ENCODE measurements around the gene PFKL. TPM values are rescaled to one million over a fixed set of nuclear protein-coding genes. Genes with fewer than 3 reads are reported as not detected.

Gene PFKL
- total RNA-seq, 1 donor from 2014 or later = 129 TPM

GRCh38 chr21:44365967-44366585, 66.2 kb downstream of the PFKL start:
- DNase-seq (ENCODE audit: low spot score) = no peak
- TF ChIP-seq, protein P1, sequence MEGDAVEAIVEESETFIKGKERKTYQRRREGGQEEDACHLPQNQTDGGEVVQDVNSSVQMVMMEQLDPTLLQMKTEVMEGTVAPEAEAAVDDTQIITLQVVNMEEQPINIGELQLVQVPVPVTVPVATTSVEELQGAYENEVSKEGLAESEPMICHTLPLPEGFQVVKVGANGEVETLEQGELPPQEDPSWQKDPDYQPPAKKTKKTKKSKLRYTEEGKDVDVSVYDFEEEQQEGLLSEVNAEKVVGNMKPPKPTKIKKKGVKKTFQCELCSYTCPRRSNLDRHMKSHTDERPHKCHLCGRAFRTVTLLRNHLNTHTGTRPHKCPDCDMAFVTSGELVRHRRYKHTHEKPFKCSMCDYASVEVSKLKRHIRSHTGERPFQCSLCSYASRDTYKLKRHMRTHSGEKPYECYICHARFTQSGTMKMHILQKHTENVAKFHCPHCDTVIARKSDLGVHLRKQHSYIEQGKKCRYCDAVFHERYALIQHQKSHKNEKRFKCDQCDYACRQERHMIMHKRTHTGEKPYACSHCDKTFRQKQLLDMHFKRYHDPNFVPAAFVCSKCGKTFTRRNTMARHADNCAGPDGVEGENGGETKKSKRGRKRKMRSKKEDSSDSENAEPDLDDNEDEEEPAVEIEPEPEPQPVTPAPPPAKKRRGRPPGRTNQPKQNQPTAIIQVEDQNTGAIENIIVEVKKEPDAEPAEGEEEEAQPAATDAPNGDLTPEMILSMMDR (IDR thresholded peaks at IDR 0.05) = no peak
- Mint-ChIP-seq H3K4me3 (ENCODE audit: unreplicated experiment) (no peak overlapping the region), H3K27ac (ENCODE audit: unreplicated experiment) (no peak overlapping the region), H3K36me3 (ENCODE audit: low read depth) (no peaks in the 10 kb centered on the region), H3K4me1 (ENCODE audit: low read depth) (peaks cover 9% of the 10 kb centered on the region), H3K27me3 (ENCODE audit: low read depth) (peaks cover 1% of the 10 kb centered on the region), H3K9me3 (ENCODE audit: low read depth) (peaks cover 10% of the 10 kb centered on the region)

- Mint-ChIP-seq H3K36me3 (ENCODE audit: low read depth) (no peaks in the 10 kb centered on the region), H3K27me3 (ENCODE audit: low read depth) (peaks cover 3% of the 10 kb centered on the region), H3K4me3 (ENCODE audit: unreplicated experiment) (no peak overlapping the region), H3K4me1 (ENCODE audit: low read depth) (peaks cover 9% of the 10 kb centered on the region), H3K9me3 (ENCODE audit: low read depth) (peaks cover 10% of the 10 kb centered on the region), H3K27ac (ENCODE audit: unreplicated experiment) (no peak overlapping the region)
- TF ChIP-seq, protein P1 (IDR thresholded peaks at IDR 0.05) = no peak
- peak; percentile 86 for DNase-seq (ENCODE audit: low spot score)
These were observed 66.8 kb downstream of the PFKL start for GRCh38 chr21:44366586-44367211.

DNA sequence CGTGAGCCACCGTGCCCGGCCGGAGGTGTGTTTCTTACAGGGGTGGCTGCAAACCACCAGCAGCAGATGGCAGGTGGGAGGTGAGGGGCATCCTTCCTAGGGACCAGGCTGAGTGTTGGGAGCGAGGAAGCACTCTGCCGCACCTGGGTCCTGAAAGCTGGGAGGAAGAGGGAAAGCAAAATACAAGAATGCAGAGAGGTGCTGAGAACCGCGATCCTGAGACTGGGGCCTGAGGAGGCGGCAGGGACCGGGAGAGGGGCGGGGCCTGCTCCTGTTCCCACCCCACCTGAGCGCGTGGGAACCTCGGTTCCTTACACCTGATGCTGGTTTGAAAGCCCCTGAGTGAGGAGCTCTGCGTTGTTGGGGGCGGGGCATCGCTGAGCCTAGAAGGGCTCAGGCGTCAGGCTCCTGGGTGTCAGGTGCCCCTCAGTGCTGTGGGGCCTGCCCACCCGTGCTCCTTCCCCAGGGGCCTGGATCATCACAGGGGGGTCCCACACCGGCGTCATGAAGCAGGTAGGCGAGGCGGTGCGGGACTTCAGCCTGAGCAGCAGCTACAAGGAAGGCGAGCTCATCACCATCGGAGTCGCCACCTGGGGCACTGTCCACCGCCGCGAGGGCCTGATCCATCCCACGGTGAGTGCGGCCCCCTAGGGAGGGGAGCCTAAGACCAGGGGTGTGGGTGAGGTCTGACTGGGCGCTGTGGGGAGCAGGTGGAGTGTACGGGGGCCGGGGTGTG, 69.0 kb downstream of the PFKL start:
- Mint-ChIP-seq H3K36me3 (ENCODE audit: low read depth) (no peaks in the 10 kb centered on the region), H3K4me3 (ENCODE audit: unreplicated experiment) (no peak overlapping the region), H3K4me1 (ENCODE audit: low read depth) (peaks cover 9% of the 10 kb centered on the region), H3K27me3 (ENCODE audit: low read depth) (peaks cover 16% of the 10 kb centered on the region), H3K27ac (ENCODE audit: unreplicated experiment) (no peak overlapping the region), H3K9me3 (ENCODE audit: low read depth) (no peaks in the 10 kb centered on the region)
- TF ChIP-seq, protein P1 (IDR thresholded peaks at IDR 0.05) = no peak
- peak; percentile 90 for DNase-seq (ENCODE audit: low spot score)

GRCh38 chr21:44370027-44370735, 70.3 kb downstream of the PFKL start:
- Mint-ChIP-seq H3K27ac (ENCODE audit: unreplicated experiment) (no peak overlapping the region), H3K36me3 (ENCODE audit: low read depth) (no peaks in the 10 kb centered on the region), H3K4me3 (ENCODE audit: unreplicated experiment) (peak overlapping the region; percentile 12), H3K4me1 (ENCODE audit: low read depth) (peaks cover 9% of the 10 kb centered on the region), H3K27me3 (ENCODE audit: low read depth) (peaks cover 16% of the 10 kb centered on the region), H3K9me3 (ENCODE audit: low read depth) (no peaks in the 10 kb centered on the region)
- TF ChIP-seq, protein P1 (IDR thresholded peaks at IDR 0.05) = no peak
- no peak for DNase-seq (ENCODE audit: low spot score)
